ACHN (cell line): ENCODE results near the gene NDRG2.
A peak's percentile ranks its signal among the peaks of the same experiment; 100 is the strongest.
"Not testable (repeated sequence)": the region's sequence is repeated elsewhere in the genome, so short reads cannot be mapped to it uniquely, and the experiment has no call there.

Experiments
- DNase-seq: peaks from one replicate; pipeline ENCODE4 v3.0.0-alpha.2; 2015
- in situ Hi-C: cut with HindIII; loops from 2 replicates; pipeline ENCODE4 v1.10.0; 2017; ENCODE audit warnings: low sequenced_read_pairs, low pct_ligation_motif_present, low pct_unique_long_range_greater_than_20kb

The NDRG2 gene

DNA sequence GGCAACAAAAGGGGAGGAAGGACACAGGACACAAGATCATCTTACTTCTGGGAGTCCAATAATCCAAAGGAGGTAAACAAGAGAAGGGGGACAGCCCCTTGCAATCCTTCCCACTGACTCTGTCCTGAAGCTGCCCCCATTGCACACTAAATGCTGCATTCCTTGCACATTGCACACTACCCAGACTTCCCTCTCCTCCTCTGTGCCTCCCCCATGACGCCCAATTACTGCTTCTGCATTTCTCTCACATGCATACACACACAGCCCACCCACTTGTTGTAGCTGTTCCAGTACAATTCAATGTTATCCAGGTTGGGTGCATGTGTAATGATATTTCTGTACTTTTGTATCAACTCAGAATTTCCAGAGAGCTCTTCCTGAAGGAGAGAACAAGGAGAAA, 5.5 kb downstream of the NDRG2 start:
- DNase-seq: no peak
- in situ Hi-C loops: no loop called here

DNA sequence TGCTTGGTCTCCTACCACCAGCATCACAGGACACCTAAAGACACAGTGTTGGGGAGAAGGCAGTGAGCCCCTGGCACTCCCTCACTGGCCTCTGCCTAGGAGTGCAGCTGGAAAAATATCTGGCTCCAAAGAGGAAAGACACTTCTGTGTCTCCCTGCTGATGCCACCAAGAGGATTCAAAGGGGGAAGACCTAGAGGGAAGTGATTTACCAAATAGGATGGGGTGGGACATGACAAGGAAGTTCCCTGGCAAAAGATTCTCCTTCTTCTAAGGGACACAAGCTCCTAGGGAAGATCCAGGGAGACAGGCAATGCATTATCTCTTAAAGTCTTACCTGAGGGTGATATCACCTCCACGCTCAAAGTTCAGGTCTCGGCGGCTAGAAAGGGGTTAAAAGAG, 6.1 kb downstream of the NDRG2 start:
- in situ Hi-C loops: no loop called here
- no peak for DNase-seq

DNA sequence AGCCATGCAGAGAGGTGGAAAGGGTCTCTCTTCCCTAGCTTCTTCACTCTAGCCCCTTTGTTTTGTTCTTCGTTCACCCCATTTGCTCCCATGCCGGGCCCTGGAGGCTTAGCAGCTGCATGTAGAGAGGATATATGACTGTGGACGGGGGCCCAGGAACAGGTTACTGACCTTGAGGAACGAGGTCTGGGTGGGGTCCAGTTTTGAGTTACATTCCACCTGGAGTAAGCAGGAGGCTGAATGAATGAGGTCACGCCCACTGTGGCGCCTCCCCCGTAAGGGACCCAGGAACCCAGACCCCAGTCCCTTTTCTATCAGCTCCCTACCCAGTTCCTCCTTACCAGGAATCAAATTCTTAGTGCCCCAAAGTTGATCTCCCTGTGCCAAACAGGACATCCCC, 6.6 kb downstream of the NDRG2 start:
- in situ Hi-C loops: no loop called here
- no peak for DNase-seq

GRCh38 chr14:21017528-21018245, 7.2 kb downstream of the NDRG2 start:
- no peak for DNase-seq
- in situ Hi-C loops: no loop called here

DNA sequence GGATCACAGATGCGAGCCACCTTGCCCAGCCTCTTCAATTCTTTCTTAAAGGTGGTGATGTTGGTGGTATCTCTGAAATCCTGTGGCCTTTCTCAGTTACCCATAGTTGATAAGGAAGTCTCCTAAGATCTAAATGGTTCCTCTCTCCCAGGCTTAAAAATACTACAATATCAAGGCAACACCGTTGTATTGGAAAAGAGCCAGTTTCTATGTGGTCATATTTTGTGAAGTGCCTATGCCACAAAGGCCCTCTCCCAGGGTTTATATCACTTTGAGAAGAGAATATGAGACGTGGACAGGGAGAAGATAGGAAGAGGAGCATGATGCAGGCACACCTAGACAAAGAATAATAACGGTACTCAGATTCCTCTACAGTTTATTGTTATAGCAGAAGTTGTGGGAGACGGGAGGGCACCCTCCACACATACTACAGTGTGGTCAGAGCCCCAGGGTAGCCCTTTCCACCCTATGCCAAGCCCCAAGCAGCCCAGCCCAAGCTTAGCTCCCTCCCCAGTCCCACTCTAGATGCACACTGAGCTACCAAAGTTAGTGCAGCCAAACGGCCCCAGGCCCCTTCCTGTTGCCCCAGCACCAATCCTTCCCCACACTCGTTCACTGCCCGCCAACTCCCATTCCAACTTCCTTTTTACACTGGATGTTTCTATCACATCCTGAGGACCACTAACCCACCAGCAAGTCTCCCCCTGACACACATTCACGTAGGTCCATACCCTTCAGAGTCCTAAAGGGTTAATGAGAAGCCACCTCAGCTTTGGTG, 8.3 kb downstream of the NDRG2 start:
- in situ Hi-C loops: no loop called here
- DNase-seq: no peak

GRCh38 chr14:21015312-21015711, 9.5 kb downstream of the NDRG2 start:
- no peak for DNase-seq
- in situ Hi-C loops: no loop called here

GRCh38 chr14:21014761-21015190, 10.1 kb downstream of the NDRG2 start:
- peak; percentile 75 for DNase-seq
- in situ Hi-C loops: no loop called here

DNA sequence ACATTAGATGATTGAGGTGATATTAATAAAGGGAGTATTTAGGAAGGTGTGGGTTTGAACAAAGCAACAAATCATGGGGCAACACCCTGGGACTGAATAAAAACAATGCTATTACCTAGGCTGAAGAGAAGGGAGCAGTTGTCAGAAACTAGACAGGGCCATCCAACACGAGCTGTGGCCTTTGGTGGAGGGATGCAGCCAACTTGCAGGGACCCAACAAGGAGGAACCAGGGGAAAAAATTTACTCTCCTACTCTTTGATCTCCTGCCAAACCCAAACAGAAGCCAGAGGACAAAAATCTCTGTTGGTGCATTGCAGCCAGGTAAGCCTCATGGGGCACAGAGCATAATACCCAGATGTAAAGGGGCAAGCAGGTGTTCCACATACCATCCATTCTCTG, 13.7 kb downstream of the NDRG2 start:
- DNase-seq: no peak
- in situ Hi-C loops: no loop called here

GRCh38 chr14:21009721-21010120, 15.1 kb downstream of the NDRG2 start:
- in situ Hi-C loops, DNase-seq: not testable (repeated sequence)

DNA sequence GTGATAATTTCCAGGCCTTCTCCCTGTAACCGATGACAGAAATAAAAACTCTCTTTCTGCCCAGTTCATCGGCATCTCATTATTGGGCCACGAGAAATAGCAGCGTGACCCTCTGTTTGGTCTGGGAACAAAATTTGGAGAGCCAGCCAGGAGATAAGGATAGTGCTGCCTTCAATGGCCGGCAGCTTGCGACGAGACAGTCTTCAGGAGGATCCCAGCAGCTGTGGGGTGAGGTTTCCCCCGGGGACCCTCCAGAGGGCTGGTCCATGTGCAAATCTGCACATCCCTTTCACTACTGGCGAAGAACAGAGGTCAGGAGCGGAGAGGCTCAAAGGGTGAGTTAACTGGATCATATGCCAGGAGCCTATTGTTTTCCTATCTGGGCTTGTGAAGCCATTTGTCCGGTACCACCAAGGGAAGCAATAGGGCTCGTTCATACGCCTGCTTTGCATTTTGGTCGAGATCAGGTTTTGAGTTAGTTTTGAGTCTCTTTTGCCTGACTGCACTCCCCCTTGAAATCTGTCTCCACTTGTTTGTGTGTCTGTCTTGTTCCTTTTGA, 21.0 kb downstream of the NDRG2 start:
- in situ Hi-C loops: no loop called here

DNA sequence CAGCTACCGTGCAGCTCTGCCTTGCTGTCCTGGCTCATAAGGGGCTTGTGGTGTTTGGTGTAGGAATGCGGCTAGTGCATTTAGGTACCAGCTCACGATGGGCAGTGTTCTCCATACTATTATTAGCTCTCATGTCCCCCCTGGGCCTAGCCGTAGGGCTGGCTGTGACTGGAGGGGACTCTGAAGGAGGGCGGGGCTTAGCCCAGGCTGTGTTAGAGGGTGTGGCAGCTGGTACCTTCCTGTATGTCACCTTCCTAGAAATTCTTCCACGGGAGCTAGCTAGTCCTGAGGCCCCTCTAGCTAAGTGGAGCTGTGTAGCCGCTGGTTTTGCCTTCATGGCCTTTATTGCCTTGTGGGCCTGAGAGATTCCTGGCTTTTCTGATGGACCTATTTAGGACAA, 23.6 kb downstream of the NDRG2 start:
- in situ Hi-C loops: no loop called here
- DNase-seq: no peak

More for the DNA sequence above, 21.0 kb downstream of the NDRG2 start:
- DNase-seq: no peak

DNA sequence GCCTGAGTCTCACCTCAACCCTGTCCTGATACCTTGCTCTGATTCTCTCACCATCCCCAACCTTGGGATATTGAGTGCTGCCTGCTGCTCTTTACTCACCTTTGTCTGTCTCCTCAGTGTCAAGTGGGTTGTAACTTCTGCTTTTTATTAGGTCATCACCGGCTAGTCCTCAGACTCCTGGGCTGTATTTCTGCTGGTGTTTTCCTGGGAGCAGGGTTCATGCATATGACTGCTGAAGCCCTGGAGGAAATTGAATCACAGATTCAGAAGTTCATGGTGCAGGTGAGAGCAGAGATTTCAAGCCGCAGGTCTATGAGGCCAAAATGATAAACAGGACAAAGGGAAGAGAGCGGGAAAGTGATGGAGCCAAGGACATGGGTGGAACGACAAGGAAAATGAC, 25.3 kb downstream of the NDRG2 start:
- in situ Hi-C loops: no loop called here

GRCh38 chr14:20998674-20999366, 26.0 kb downstream of the NDRG2 start, which contains the start of gene SLC39A2:
Gene SLC39A2 (plus strand): TSS chr14:20999293. CDS start chr14:20999447, 154 bp downstream.
- in situ Hi-C loops: no loop called here
- peak; percentile 69 for DNase-seq

More for the DNA sequence above, 25.3 kb downstream of the NDRG2 start:
- no peak for DNase-seq

- in situ Hi-C loops: no loop called here
- no peak for DNase-seq
These were observed 26.7 kb downstream of the NDRG2 start for GRCh38 chr14:20998139-20998538.

GRCh38 chr14:20997564-20997963, 27.3 kb downstream of the NDRG2 start:
- DNase-seq: no peak
- in situ Hi-C loops: no loop called here

DNA sequence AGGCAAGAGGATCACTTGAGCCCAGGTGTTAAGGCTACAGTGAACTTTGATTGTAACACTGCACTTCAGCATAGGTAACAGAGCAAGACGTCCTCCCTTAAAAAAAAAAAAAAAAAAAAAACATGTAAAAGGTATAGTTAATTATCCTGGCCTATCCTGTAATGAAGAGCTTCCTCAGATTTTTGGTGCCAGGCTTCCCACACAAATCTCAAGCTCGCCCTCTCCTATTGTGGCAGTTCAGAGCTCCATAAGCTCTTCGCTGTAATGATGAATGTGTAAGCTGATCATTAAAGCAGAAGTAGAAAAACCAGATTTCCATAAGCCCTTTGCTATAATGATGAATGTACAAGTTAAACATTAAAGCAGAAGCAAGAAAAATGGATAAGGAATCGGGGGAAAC, 27.7 kb downstream of the NDRG2 start:
- DNase-seq: no peak
- in situ Hi-C loops: no loop called here

DNA sequence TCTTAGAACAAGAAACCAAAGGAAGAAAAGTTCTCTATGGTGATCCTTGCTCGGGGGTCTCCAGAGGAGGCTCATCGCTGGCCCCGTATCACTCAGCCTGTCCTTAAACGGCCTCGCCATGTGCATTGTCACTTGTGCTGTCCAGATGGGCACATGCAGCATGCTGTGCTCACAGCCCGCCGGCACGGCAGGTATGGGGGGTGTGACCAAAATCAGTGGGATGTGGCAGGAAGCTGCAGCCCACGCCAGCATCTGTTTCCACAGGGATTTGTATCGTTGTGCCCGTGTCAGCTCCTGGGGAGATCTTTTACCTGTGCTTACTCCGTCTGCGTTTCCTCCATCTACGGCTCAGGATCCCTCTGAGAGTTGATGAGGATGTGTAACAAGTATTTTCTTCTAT, 28.3 kb downstream of the NDRG2 start:
- in situ Hi-C loops: no loop called here

GRCh38 chr14:20989787-20990600, 34.9 kb downstream of the NDRG2 start, which contains the start of gene METTL17:
Gene METTL17 (plus strand): TSS chr14:20989980. CDS start chr14:20990003, 23 bp downstream.
- in situ Hi-C loops: no loop called here
- peak; percentile 97 for DNase-seq

More for the DNA sequence above, 28.3 kb downstream of the NDRG2 start:
- DNase-seq: no peak
